Measurements from ENCODE around the gene AP3B1.

DNA sequence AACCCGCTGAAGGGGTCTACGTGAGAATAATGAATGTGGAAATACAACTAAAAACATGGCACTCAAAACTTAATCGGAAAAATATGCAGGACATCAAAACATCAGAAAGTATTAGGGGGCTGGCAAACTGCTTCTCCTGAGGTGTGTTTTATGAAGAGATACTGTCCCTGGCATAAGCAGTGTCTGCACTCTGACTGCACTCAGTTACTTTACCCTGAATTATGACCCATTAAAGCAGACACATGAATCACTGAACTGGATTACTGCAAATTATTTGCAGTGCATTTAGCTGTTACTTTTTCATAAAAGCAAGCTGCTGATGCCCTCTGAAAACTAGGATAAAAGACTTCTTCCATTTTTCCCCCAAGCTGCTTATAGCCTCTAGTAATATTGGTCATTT lies 164.9 kb downstream of the AP3B1 start:
- TF ChIP-seq, protein P1, sequence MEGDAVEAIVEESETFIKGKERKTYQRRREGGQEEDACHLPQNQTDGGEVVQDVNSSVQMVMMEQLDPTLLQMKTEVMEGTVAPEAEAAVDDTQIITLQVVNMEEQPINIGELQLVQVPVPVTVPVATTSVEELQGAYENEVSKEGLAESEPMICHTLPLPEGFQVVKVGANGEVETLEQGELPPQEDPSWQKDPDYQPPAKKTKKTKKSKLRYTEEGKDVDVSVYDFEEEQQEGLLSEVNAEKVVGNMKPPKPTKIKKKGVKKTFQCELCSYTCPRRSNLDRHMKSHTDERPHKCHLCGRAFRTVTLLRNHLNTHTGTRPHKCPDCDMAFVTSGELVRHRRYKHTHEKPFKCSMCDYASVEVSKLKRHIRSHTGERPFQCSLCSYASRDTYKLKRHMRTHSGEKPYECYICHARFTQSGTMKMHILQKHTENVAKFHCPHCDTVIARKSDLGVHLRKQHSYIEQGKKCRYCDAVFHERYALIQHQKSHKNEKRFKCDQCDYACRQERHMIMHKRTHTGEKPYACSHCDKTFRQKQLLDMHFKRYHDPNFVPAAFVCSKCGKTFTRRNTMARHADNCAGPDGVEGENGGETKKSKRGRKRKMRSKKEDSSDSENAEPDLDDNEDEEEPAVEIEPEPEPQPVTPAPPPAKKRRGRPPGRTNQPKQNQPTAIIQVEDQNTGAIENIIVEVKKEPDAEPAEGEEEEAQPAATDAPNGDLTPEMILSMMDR (IDR thresholded peaks at IDR 0.05): no peak
- TF ChIP-seq POLR2A (IDR thresholded peaks at IDR 0.05): no peak
